Measurements from ENCODE around the gene LPO.

GRCh38 chr17:58279016-58279711, 40.8 kb downstream of the LPO start:
- TF ChIP-seq, protein P1, sequence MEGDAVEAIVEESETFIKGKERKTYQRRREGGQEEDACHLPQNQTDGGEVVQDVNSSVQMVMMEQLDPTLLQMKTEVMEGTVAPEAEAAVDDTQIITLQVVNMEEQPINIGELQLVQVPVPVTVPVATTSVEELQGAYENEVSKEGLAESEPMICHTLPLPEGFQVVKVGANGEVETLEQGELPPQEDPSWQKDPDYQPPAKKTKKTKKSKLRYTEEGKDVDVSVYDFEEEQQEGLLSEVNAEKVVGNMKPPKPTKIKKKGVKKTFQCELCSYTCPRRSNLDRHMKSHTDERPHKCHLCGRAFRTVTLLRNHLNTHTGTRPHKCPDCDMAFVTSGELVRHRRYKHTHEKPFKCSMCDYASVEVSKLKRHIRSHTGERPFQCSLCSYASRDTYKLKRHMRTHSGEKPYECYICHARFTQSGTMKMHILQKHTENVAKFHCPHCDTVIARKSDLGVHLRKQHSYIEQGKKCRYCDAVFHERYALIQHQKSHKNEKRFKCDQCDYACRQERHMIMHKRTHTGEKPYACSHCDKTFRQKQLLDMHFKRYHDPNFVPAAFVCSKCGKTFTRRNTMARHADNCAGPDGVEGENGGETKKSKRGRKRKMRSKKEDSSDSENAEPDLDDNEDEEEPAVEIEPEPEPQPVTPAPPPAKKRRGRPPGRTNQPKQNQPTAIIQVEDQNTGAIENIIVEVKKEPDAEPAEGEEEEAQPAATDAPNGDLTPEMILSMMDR (IDR thresholded peaks at IDR 0.05), result no peak
- TF ChIP-seq POLR2A (IDR thresholded peaks at IDR 0.05), result no peak

Measured in body of pancreas (tissue), 4 donors.